ENCODE results near the gene PLCG2. TPM values are rescaled to one million over a fixed set of nuclear protein-coding genes. Genes with fewer than 3 reads are reported as not detected.
"Not testable (repeated sequence)": the region's sequence is repeated elsewhere in the genome, so short reads cannot be mapped to it uniquely, and the experiment has no call there.

Gene PLCG2
- polyA plus RNA-seq, 1 experiment: 0.22 TPM

GRCh38 chr16:82006036-82006435 lies 226.9 kb downstream of the PLCG2 start:
- Histone ChIP-seq H3K36me3 (ENCODE audit: control insufficient read depth, insufficient read depth, low read length) (no peaks in the 10 kb centered on the region), H3K27me3 (ENCODE audit: control insufficient read depth, insufficient read depth, low read length) (no peaks in the 10 kb centered on the region), H3K4me3 (ENCODE audit: low read depth, low read length) (no peak overlapping the region)
- no peak for DNase-seq (ENCODE audit: low read depth)
- TF ChIP-seq CTCF (IDR thresholded peaks at IDR 0.05; ENCODE audit: insufficient read depth, low read depth, low read length): no peak
- CTCF ChIA-PET: no interaction called here
- POLR2A ChIA-PET: no interaction called here

- H3K36me3 ChIP-seq (ENCODE audit: control insufficient read depth, insufficient read depth, low read length): no peaks in the 10 kb centered on the region
- CTCF ChIA-PET: interaction anchor here (1.0 to 1.5 kb wide), 2 partner anchors 10 to 25 kb away, joined by 3 to 5 read pairs; no protein-coding TSS in a partner anchor
- no peak for DNase-seq (ENCODE audit: low read depth)
- POLR2A ChIA-PET: no interaction called here
- H3K27me3 ChIP-seq (ENCODE audit: control insufficient read depth, insufficient read depth, low read length): no peaks in the 10 kb centered on the region
- no peak for TF ChIP-seq CTCF (IDR thresholded peaks at IDR 0.05; ENCODE audit: insufficient read depth, low read depth, low read length)
- H3K4me3 ChIP-seq (ENCODE audit: low read depth, low read length): no peak overlapping the region
Measured at GRCh38 chr16:82007189-82007588, 228.1 kb downstream of the PLCG2 start.

GRCh38 chr16:82008957-82009592 lies 230.0 kb downstream of the PLCG2 start:
- POLR2A ChIA-PET: no interaction called here
- CTCF ChIA-PET: interaction anchor here (1.2 kb wide), 1 partner anchor 221 kb away, joined by 5 read pairs; no protein-coding TSS in a partner anchor
- no peak for TF ChIP-seq CTCF (IDR thresholded peaks at IDR 0.05; ENCODE audit: insufficient read depth, low read depth, low read length)

GRCh38 chr16:82009789-82010188 lies 230.7 kb downstream of the PLCG2 start:
- H3K27me3 ChIP-seq (ENCODE audit: control insufficient read depth, insufficient read depth, low read length); H3K36me3 ChIP-seq (ENCODE audit: control insufficient read depth, insufficient read depth, low read length); DNase-seq (ENCODE audit: low read depth); POLR2A ChIA-PET; H3K4me3 ChIP-seq (ENCODE audit: low read depth, low read length): not testable (repeated sequence)
- CTCF ChIA-PET: interaction anchor here (1.2 to 1.8 kb wide), 2 partner anchors 12 to 220 kb away, joined by 5 read pairs; no protein-coding TSS in a partner anchor

More at GRCh38 chr16:82008957-82009592, 230.0 kb downstream of the PLCG2 start:
- Histone ChIP-seq H3K4me3 (ENCODE audit: low read depth, low read length) (no peak overlapping the region), H3K36me3 (ENCODE audit: control insufficient read depth, insufficient read depth, low read length) (no peaks in the 10 kb centered on the region), H3K27me3 (ENCODE audit: control insufficient read depth, insufficient read depth, low read length) (no peaks in the 10 kb centered on the region)
- DNase-seq (ENCODE audit: low read depth): no peak

GRCh38 chr16:82010649-82011048 lies 231.6 kb downstream of the PLCG2 start:
- TF ChIP-seq CTCF (IDR thresholded peaks at IDR 0.05; ENCODE audit: insufficient read depth, low read depth, low read length): no peak
- no peaks in the 10 kb centered on the region for H3K36me3 ChIP-seq (ENCODE audit: control insufficient read depth, insufficient read depth, low read length)
- DNase-seq (ENCODE audit: low read depth): no peak
- CTCF ChIA-PET: interaction anchor here (1.2 to 1.8 kb wide), 2 partner anchors 13 to 219 kb away, joined by 5 read pairs; no protein-coding TSS in a partner anchor
- POLR2A ChIA-PET: no interaction called here
- H3K27me3 ChIP-seq (ENCODE audit: control insufficient read depth, insufficient read depth, low read length): no peaks in the 10 kb centered on the region
- peak overlapping the region; percentile 19 for H3K4me3 ChIP-seq (ENCODE audit: low read depth, low read length)
